SU-DHL-6 (cell line): ENCODE results near the gene C2CD4C.

ENCODE experiments used
- CTCF ChIP-seq: fragments of 200-600 bp; sonication (generic); IDR thresholded peaks from one replicate; pipeline ENCODE4 v1.5.1; 2017; ENCODE audit warnings: antibody characterized with exemption, mild to moderate bottlenecking, low read length, moderate library complexity; ENCODE audit not compliant: insufficient read depth, poor library complexity, severe bottlenecking
- EZH2phosphoT487 ChIP-seq: fragments of 200-600 bp; sonication (generic), shearing (Covaris generic); conservative IDR thresholded peaks from 2 replicates; pipeline ENCODE4 v1.6.1; 2018; ENCODE audit warnings: mild to moderate bottlenecking, antibody characterized with exemption, low read length, moderate library complexity, mixed read lengths

DNA sequence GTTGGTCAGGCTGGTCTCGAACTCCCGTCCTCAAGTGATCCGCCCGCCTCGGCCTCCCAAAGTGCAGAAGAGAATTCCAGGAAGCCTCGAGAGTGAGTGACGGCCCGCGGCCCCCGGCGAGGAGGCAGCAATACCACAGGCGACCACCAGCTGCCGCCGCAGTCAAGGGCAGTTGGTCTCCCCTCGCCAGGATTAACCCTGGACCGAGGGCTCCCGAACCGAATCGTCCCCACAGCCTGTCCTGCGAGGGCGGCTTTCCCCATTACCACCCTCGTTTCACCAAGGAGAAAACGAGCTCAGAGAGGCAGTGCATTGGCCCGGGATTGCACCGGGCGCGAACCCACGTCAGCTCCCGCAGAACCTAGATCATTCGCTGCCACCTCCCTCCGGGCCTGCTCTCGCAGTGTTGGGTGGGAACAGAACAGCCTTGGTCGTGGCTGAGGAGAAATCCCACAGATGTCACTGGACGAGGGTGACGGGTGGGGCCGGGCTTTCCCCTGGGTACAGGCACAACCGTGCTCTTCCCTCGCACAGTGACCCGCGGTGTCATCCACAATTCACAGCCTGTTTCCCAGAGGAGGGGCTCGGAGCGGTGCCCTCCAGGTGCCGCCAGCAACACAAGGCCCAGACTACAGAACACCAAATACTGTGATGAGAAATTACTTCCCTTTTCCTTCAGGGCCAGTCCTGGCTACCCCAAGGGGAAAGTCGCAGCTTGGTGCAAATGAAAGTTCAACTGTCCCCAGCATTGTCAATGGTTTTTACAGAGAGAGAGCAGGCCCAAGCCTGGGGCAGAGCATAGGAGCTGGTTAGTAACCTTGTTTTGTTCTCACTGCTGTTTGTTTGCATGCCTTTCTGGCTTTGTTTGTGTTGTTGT is 24.8 kb downstream of the C2CD4C start:
- TF ChIP-seq CTCF (no peak), EZH2phosphoT487 (no peak)
